CD14-positive monocyte (primary cell): Measurements from ENCODE around the gene EYS. TPM values are rescaled to one million over a fixed set of nuclear protein-coding genes. Genes with fewer than 3 reads are reported as not detected.

Experiments used
- DNase-seq, 3 donors: peaks; one replicate each; pipeline ENCODE4 v3.0.0-alpha.2; 2011 to 2022
- H2AFZ ChIP-seq: 2 replicates; pipeline ENCODE4 v1.6.0; 2012; ENCODE audit warnings: mild to moderate bottlenecking, low read depth, low read length, inconsistent platforms; ENCODE audit not compliant: insufficient read depth, poor library complexity, severe bottlenecking
- H3K27ac ChIP-seq, 2 donors: 1 replicate in 1 of 2; 2 replicates in 1 of 2; pipeline ENCODE4 v1.5.1; 2012 to 2013; ENCODE audit warnings: low read length in 2 of 2, control low read depth in 1 of 2, inconsistent platforms in 1 of 2, low read depth in 1 of 2, mild to moderate bottlenecking in 1 of 2
- H3K27me3 ChIP-seq, 2 donors: one replicate each; pipeline versions ENCODE4 v1.6.0 to v1.6.1; 2011 to 2013; ENCODE audit warnings: low read length in 2 of 2; ENCODE audit not compliant: control insufficient read depth in 2 of 2, insufficient read depth in 2 of 2
- H3K36me3 ChIP-seq, 2 donors: replicated peaks in 1 of 2; 1 replicate in 1 of 2; 2 replicates in 1 of 2; pipeline versions ENCODE4 v1.5.1 to v1.6.1; 2012 to 2013; ENCODE audit warnings: low read length in 2 of 2, control low read depth in 1 of 2, inconsistent platforms in 1 of 2, mild to moderate bottlenecking in 1 of 2; ENCODE audit not compliant: insufficient read depth in 2 of 2, control insufficient read depth in 1 of 2
- H3K4me1 ChIP-seq, 2 donors: 1 replicate in 1 of 2; 2 replicates in 1 of 2; pipeline versions ENCODE4 v1.5.1 to v1.6.1; 2012 to 2013; ENCODE audit warnings: low read length in 2 of 2, control low read depth in 1 of 2, inconsistent platforms in 1 of 2, mild to moderate bottlenecking in 1 of 2, moderate library complexity in 1 of 2; ENCODE audit not compliant: insufficient read depth in 2 of 2, control insufficient read depth in 1 of 2
- H3K4me2 ChIP-seq: replicated peaks from 2 replicates; pipeline ENCODE3; 2012; ENCODE audit warnings: low read length, moderate library complexity, mild to moderate bottlenecking; ENCODE audit not compliant: poor library complexity, severe bottlenecking; ENCODE audit errors: extremely low read depth
- H3K4me3 ChIP-seq, 3 experiments: fragments of 200-600 bp in 1 of 3; sonication (generic) in 1 of 3; replicated peaks in 1 of 3; 1 replicate in 2 of 3; 2 replicates in 1 of 3; pipeline ENCODE4 v1.5.1; 2011 to 2013; ENCODE audit warnings: low read length in 3 of 3, mild to moderate bottlenecking in 3 of 3, control low read depth in 2 of 3, low read depth in 2 of 3, inconsistent platforms in 1 of 3, moderate library complexity in 1 of 3
- H3K79me2 ChIP-seq: 2 replicates; pipeline ENCODE4 v1.6.0; 2012; ENCODE audit warnings: mild to moderate bottlenecking, control low read depth, inconsistent platforms, low read length, moderate library complexity; ENCODE audit not compliant: insufficient read depth
- H3K9ac ChIP-seq: 2 replicates; pipeline ENCODE4 v1.6.0; 2017; ENCODE audit warnings: low read length, mild to moderate bottlenecking; ENCODE audit not compliant: insufficient read depth, poor library complexity, severe bottlenecking
- H3K9me3 ChIP-seq, 2 donors: replicated peaks in 1 of 2; 1 replicate in 1 of 2; 2 replicates in 1 of 2; pipeline versions ENCODE4 v1.5.1 to v1.6.1; 2012 to 2013; ENCODE audit warnings: low read length in 2 of 2, control low read depth in 1 of 2; ENCODE audit not compliant: control insufficient read depth in 1 of 2, insufficient read depth in 1 of 2
- H4K20me1 ChIP-seq: 2 replicates; pipeline ENCODE4 v1.6.0; 2012; ENCODE audit warnings: mild to moderate bottlenecking, low read length, control low read depth, moderate library complexity; ENCODE audit not compliant: insufficient read depth
- H3K27ac Mint-ChIP-seq, 7 donors: one replicate each; pipeline ENCODE4 v1.8.0; 2020; ENCODE audit warnings: mild to moderate bottlenecking in 7 of 7, mixed read lengths in 7 of 7, moderate library complexity in 6 of 7, inconsistent platforms in 2 of 7
- H3K27me3 Mint-ChIP-seq, 3 donors: one replicate each; pipeline ENCODE4 v1.8.0; 2021 to 2022; ENCODE audit warnings: low read depth in 3 of 3, mild to moderate bottlenecking in 3 of 3, mixed read lengths in 3 of 3, moderate library complexity in 3 of 3, inconsistent platforms in 1 of 3
- H3K36me3 Mint-ChIP-seq, 2 donors: one replicate each; pipeline ENCODE4 v1.8.0; 2020; ENCODE audit warnings: mixed read lengths in 2 of 2, inconsistent platforms in 1 of 2, mild to moderate bottlenecking in 1 of 2
- H3K4me1 Mint-ChIP-seq: one replicate; pipeline ENCODE4 v1.8.0; 2020; ENCODE audit warnings: mild to moderate bottlenecking, mixed read lengths
- H3K4me3 Mint-ChIP-seq, 2 donors: one replicate each; pipeline ENCODE4 v1.8.0; 2020; ENCODE audit warnings: mild to moderate bottlenecking in 2 of 2, mixed read lengths in 2 of 2, moderate library complexity in 1 of 2
- H3K9me3 Mint-ChIP-seq, 7 donors: one replicate each; pipeline ENCODE4 v1.8.0; 2020 to 2022; ENCODE audit warnings: mixed read lengths in 7 of 7, mild to moderate bottlenecking in 6 of 7, moderate library complexity in 6 of 7, inconsistent platforms in 2 of 7
- CTCF ChIP-seq: fragments of 200-600 bp; IDR thresholded peaks from one replicate; pipeline ENCODE4 v1.8.0; 2022; ENCODE audit warnings: antibody characterized with exemption, mild to moderate bottlenecking
- WGBS: methylation state at CpG from one replicate; pipeline ENCODE4 v1.1.5; 2013; ENCODE audit warnings: missing lambda C conversion rate; ENCODE audit not compliant: insufficient coverage; 5-methylcytosine and 5-hydroxymethylcytosine counted together
- intact Hi-C, 2 donors: fragments of 100-400 bp; cut with micrococcal nuclease; formaldehyde crosslinking; loops; one replicate each; pipeline versions ENCODE4 v1.15.0 to v1.15.1; 2023
- polyA plus RNA-seq, 3 donors: library from polyadenylated mRNA; depleted of rRNA in 1 of 3; unstranded in 2 of 3; stranded (reverse) in 1 of 3; fragments of 300-500 nt in 2 of 3; fragments of >200 nt in 1 of 3; fragmentation: Illumina TruSeq in 2 of 3; gene quantifications; 1 replicate in 2 of 3; 2 replicates in 1 of 3; pipeline ENCODE4 v1.2.3, GENCODE V29; 2012 to 2021

Gene EYS
- polyA plus RNA-seq, 3 donors, result 0.01 to 0.03 TPM; not detected in 1

- no peaks in the 10 kb centered on the region for H3K4me1 Mint-ChIP-seq
- H3K27ac Mint-ChIP-seq, result no peak overlapping the region
- H3K79me2 ChIP-seq, result no peaks in the 10 kb centered on the region
- intact Hi-C loops, result no loop called here
- no peaks in the 10 kb centered on the region for H3K36me3 ChIP-seq
- peaks cover 0 to 2% (median 2%) of the 10 kb centered on the region in 7 donors for H3K9me3 Mint-ChIP-seq
- no peak overlapping the region for H3K27ac ChIP-seq
- no peak for TF ChIP-seq CTCF
- DNase-seq, result no peak
- H3K27me3 ChIP-seq, result no peaks in the 10 kb centered on the region
- H3K4me3 ChIP-seq, result no peak overlapping the region
- no peaks in the 10 kb centered on the region for H3K36me3 Mint-ChIP-seq
- H3K9ac ChIP-seq, result no peak overlapping the region
- H3K27me3 Mint-ChIP-seq, result no peaks in the 10 kb centered on the region
- no peak overlapping the region for H3K4me2 ChIP-seq
- no peaks in the 10 kb centered on the region for H4K20me1 ChIP-seq
- 29% methylated on average over 1 of the region's 2 CpGs for WGBS
- no peak overlapping the region for H3K4me3 Mint-ChIP-seq
- no peaks in the 10 kb centered on the region for H3K9me3 ChIP-seq
- H2AFZ ChIP-seq, result no peak overlapping the region
- no peaks in the 10 kb centered on the region for H3K4me1 ChIP-seq
These were observed 891.3 kb downstream of the EYS start for GRCh38 chr6:64815718-64816117.

- Histone ChIP-seq H3K4me3 (no peak overlapping the region), H3K79me2 (no peaks in the 10 kb centered on the region), H2AFZ (no peak overlapping the region), H3K27ac (no peak overlapping the region), H4K20me1 (no peaks in the 10 kb centered on the region), H3K9me3 (no peaks in the 10 kb centered on the region), H3K4me1 (no peaks in the 10 kb centered on the region), H3K4me2 (no peak overlapping the region), H3K36me3 (no peaks in the 10 kb centered on the region), H3K9ac (no peak overlapping the region), H3K27me3 (no peaks in the 10 kb centered on the region)
- Mint-ChIP-seq H3K9me3 (peaks cover 0 to 3% (median 0%) of the 10 kb centered on the region in 7 donors), H3K36me3 (no peaks in the 10 kb centered on the region), H3K4me1 (no peaks in the 10 kb centered on the region), H3K27ac (no peak overlapping the region), H3K27me3 (no peaks in the 10 kb centered on the region), H3K4me3 (no peak overlapping the region)
- intact Hi-C loops, result no loop called here
- no CpG with 5 or more reads among the region's 4 CpGs for WGBS
- no peak for TF ChIP-seq CTCF
- DNase-seq, result no peak
These were observed 894.9 kb downstream of the EYS start for GRCh38 chr6:64812138-64812537.
